HepG2 (cell line): ENCODE measurements around the gene ANKS6. TPM values are rescaled to one million over a fixed set of nuclear protein-coding genes. Genes with fewer than 3 reads are reported as not detected.

Experiments used
- CHD2 ChIP-seq: IDR thresholded peaks from 2 replicates; pipeline ENCODE4 v1.6.1; 2011; ENCODE audit warnings: low read depth, low read length, improper control_type of control experiment
- FOXK2 ChIP-seq: fragments of 450-650 bp; IDR thresholded peaks from 2 replicates; pipeline ENCODE4 v1.6.1; 2016
- GLI4 ChIP-seq: sonication (generic); formaldehyde crosslinking; IDR thresholded peaks from 2 replicates; pipeline ENCODE4 v1.5.1; 2020; ENCODE audit warnings: missing genetic modification reagents, mild to moderate bottlenecking, moderate library complexity, borderline replicate concordance
- ISX ChIP-seq: sonication (generic); formaldehyde crosslinking; conservative IDR thresholded peaks from 2 replicates; pipeline ENCODE4 v1.5.0; 2020; ENCODE audit warnings: missing genetic modification reagents
- KLF6 ChIP-seq: IDR thresholded peaks from 2 replicates; pipeline ENCODE4 v1.8.0; 2016; ENCODE audit warnings: missing biosample characterization, missing genetic modification reagents
- MYNN ChIP-seq: sonication (generic); formaldehyde crosslinking; IDR thresholded peaks from 2 replicates; pipeline ENCODE4 v1.4.0; 2020; ENCODE audit warnings: mild to moderate bottlenecking, low read depth, missing genetic modification reagents
- NCOR1 ChIP-seq: fragments of 200-600 bp; sonication (generic); IDR thresholded peaks from 2 replicates; pipeline ENCODE4 v1.7.0; 2017; ENCODE audit warnings: antibody characterized with exemption, low read length, borderline replicate concordance
- ZBTB34 ChIP-seq: sonication (generic); formaldehyde crosslinking; IDR thresholded peaks from 2 replicates; pipeline ENCODE4 v1.8.0; 2022; ENCODE audit warnings: mild to moderate bottlenecking, missing genetic modification reagents
- ZGPAT ChIP-seq: IDR thresholded peaks from 2 replicates; pipeline ENCODE4 v1.6.1; 2016; ENCODE audit warnings: mild to moderate bottlenecking
- ZNF275 ChIP-seq: sonication (generic); formaldehyde crosslinking; IDR thresholded peaks from 2 replicates; pipeline ENCODE4 v1.8.0; 2022; ENCODE audit warnings: missing genetic modification reagents, mild to moderate bottlenecking, inconsistent platforms, borderline replicate concordance
- ZNF441 ChIP-seq: sonication (generic); formaldehyde crosslinking; IDR thresholded peaks from 2 replicates; pipeline ENCODE4 v1.7.0; 2021; ENCODE audit warnings: missing genetic modification reagents, borderline replicate concordance
- ZSCAN21 ChIP-seq: sonication (generic); formaldehyde crosslinking; IDR thresholded peaks from 2 replicates; pipeline ENCODE4 v1.8.0; 2022; ENCODE audit warnings: mild to moderate bottlenecking, missing genetic modification reagents, moderate library complexity, borderline replicate concordance
- ZSCAN31 ChIP-seq: sonication (generic); formaldehyde crosslinking; IDR thresholded peaks from 2 replicates; pipeline ENCODE4 v1.5.0; 2020; ENCODE audit warnings: low read depth, mild to moderate bottlenecking, missing genetic modification reagents
- polyA plus RNA-seq, 8 experiments: library from polyadenylated mRNA; depleted of rRNA in 3 of 8; stranded (reverse) in 7 of 8; unstranded in 1 of 8; fragments of >200 nt; fragmentation: Illumina TruSeq in 4 of 8; extraction: Trizol in 4 of 8; gene quantifications; 2 replicates each; pipeline versions ENCODE4 v1.2.1 to v1.2.3, GENCODE V29; 2011 to 2016; ENCODE audit warnings: low read depth in 4 of 8, missing spikeins in 1 of 8, mixed read lengths in 1 of 8; ENCODE audit not compliant: insufficient read depth in 1 of 8
- total RNA-seq, 5 experiments: library from RNA; depleted of rRNA; stranded (reverse); fragments of >200 nt; fragmentation: Illumina TruSeq; extraction: Trizol; gene quantifications; 2 replicates each; pipeline ENCODE4 v1.2.3, GENCODE V29; 2016; ENCODE audit warnings: low read depth in 1 of 5
- TF ChIP-seq, protein P1 (sequence below): IDR thresholded peaks from 2 replicates; pipeline ENCODE4 v1.4.0; 2020; ENCODE audit warnings: mild to moderate bottlenecking, missing genetic modification reagents
- TF ChIP-seq, protein P2 (sequence below): sonication (generic); formaldehyde crosslinking; IDR thresholded peaks from 2 replicates; pipeline ENCODE4 v1.9.0; 2021; ENCODE audit warnings: missing genetic modification reagents, borderline replicate concordance
- TF ChIP-seq, protein P3 (sequence below): sonication (generic); formaldehyde crosslinking; IDR thresholded peaks from 2 replicates; pipeline ENCODE4 v1.9.0; 2022; ENCODE audit warnings: low read depth, missing genetic modification reagents

The ANKS6 gene
- total and polyA plus RNA-seq, 2 of the 13 experiments (the other 11 are each of a cell fraction or from before 2014, with no cell fraction given), result 8.8 to 10.7 TPM

DNA sequence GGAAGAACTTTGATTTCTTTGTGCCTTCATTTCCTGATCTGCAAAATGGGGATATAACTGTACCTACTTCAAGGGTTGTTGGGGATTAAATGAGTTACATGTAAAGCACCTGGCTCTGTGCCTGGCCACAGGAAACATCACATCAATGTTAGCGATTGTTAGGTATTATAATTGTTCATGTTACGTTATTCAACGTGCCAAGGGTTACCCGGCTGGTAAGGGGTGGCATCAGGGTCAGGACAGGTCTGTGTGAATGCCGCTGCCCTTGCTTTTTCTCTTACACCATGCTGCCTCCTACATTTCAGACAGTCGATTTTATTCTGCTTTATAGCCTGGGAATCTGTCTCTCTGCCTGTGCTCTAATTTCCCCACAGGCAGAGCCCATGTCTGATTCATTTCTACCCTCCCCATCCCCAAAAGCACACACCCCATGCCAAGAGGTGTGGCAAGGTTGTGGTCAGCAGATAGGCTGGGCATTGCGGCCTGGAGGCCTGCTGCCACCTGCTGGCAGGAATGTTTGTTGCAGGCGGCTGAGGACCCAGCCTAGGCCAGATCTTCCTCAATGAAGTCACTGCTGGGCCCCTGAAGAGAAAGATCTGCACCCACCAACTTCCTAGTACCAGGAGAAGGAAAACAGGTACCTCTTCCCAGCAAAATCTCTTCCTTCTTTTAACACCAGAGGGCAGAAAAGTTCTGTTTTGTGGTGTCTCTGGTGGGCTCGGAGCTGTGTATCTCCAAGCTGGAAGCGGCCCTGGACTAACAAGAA lies 5.3 kb downstream of the ANKS6 start (continued):
- TF ChIP-seq GLI4 (CRISPR knock-in tag) (no peak), ZGPAT (CRISPR knock-in tag) (no peak), MYNN (CRISPR knock-in tag) (no peak), ISX (CRISPR knock-in tag) (no peak), FOXK2 (no peak), ZNF441 (CRISPR knock-in tag) (no peak), ZSCAN31 (CRISPR knock-in tag) (no peak), NCOR1 (no peak), KLF6 (CRISPR knock-in tag) (no peak), ZSCAN21 (CRISPR knock-in tag) (no peak), ZBTB34 (CRISPR knock-in tag) (no peak), ZNF275 (CRISPR knock-in tag) (no peak), CHD2 (no peak)
- TF ChIP-seq, protein P1, sequence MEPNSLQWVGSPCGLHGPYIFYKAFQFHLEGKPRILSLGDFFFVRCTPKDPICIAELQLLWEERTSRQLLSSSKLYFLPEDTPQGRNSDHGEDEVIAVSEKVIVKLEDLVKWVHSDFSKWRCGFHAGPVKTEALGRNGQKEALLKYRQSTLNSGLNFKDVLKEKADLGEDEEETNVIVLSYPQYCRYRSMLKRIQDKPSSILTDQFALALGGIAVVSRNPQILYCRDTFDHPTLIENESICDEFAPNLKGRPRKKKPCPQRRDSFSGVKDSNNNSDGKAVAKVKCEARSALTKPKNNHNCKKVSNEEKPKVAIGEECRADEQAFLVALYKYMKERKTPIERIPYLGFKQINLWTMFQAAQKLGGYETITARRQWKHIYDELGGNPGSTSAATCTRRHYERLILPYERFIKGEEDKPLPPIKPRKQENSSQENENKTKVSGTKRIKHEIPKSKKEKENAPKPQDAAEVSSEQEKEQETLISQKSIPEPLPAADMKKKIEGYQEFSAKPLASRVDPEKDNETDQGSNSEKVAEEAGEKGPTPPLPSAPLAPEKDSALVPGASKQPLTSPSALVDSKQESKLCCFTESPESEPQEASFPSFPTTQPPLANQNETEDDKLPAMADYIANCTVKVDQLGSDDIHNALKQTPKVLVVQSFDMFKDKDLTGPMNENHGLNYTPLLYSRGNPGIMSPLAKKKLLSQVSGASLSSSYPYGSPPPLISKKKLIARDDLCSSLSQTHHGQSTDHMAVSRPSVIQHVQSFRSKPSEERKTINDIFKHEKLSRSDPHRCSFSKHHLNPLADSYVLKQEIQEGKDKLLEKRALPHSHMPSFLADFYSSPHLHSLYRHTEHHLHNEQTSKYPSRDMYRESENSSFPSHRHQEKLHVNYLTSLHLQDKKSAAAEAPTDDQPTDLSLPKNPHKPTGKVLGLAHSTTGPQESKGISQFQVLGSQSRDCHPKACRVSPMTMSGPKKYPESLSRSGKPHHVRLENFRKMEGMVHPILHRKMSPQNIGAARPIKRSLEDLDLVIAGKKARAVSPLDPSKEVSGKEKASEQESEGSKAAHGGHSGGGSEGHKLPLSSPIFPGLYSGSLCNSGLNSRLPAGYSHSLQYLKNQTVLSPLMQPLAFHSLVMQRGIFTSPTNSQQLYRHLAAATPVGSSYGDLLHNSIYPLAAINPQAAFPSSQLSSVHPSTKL (CRISPR knock-in tag), result 0 out of 2 replicates have a peak, but pooled peaks have one; percentile 17
- TF ChIP-seq, protein P2, sequence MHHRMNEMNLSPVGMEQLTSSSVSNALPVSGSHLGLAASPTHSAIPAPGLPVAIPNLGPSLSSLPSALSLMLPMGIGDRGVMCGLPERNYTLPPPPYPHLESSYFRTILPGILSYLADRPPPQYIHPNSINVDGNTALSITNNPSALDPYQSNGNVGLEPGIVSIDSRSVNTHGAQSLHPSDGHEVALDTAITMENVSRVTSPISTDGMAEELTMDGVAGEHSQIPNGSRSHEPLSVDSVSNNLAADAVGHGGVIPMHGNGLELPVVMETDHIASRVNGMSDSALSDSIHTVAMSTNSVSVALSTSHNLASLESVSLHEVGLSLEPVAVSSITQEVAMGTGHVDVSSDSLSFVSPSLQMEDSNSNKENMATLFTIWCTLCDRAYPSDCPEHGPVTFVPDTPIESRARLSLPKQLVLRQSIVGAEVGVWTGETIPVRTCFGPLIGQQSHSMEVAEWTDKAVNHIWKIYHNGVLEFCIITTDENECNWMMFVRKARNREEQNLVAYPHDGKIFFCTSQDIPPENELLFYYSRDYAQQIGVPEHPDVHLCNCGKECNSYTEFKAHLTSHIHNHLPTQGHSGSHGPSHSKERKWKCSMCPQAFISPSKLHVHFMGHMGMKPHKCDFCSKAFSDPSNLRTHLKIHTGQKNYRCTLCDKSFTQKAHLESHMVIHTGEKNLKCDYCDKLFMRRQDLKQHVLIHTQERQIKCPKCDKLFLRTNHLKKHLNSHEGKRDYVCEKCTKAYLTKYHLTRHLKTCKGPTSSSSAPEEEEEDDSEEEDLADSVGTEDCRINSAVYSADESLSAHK (CRISPR knock-in tag), result no peak
- TF ChIP-seq, protein P3, sequence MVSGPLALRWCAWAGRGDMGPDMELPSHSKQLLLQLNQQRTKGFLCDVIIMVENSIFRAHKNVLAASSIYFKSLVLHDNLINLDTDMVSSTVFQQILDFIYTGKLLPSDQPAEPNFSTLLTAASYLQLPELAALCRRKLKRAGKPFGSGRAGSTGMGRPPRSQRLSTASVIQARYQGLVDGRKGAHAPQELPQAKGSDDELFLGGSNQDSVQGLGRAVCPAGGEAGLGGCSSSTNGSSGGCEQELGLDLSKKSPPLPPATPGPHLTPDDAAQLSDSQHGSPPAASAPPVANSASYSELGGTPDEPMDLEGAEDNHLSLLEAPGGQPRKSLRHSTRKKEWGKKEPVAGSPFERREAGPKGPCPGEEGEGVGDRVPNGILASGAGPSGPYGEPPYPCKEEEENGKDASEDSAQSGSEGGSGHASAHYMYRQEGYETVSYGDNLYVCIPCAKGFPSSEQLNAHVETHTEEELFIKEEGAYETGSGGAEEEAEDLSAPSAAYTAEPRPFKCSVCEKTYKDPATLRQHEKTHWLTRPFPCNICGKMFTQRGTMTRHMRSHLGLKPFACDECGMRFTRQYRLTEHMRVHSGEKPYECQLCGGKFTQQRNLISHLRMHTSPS (CRISPR knock-in tag), result no peak
